Measurements from ENCODE around the gene AGAP1.

Gene AGAP1

GRCh38 chr2:235747001-235747785 is 253.3 kb downstream of the AGAP1 start:
- TF ChIP-seq CTCF (IDR thresholded peaks at IDR 0.05; ENCODE audit: control insufficient read depth, extremely low read depth, insufficient read depth), result no peak
- no peak overlapping the region for H3K4me3 ChIP-seq (ENCODE audit: low read depth, low read length)
- no peak for DNase-seq (ENCODE audit: low read depth)

GRCh38 chr2:235747786-235748091 is 253.9 kb downstream of the AGAP1 start:
- no peak overlapping the region for H3K4me3 ChIP-seq (ENCODE audit: low read depth, low read length)
- no peak for TF ChIP-seq CTCF (IDR thresholded peaks at IDR 0.05; ENCODE audit: control insufficient read depth, extremely low read depth, insufficient read depth)
- DNase-seq (ENCODE audit: low read depth), result peak; percentile 68

GRCh38 chr2:235749121-235749770 is 255.4 kb downstream of the AGAP1 start:
- TF ChIP-seq CTCF (IDR thresholded peaks at IDR 0.05; ENCODE audit: control insufficient read depth, extremely low read depth, insufficient read depth), result no peak
- no peak overlapping the region for H3K4me3 ChIP-seq (ENCODE audit: low read depth, low read length)
- DNase-seq (ENCODE audit: low read depth), result no peak

DNA sequence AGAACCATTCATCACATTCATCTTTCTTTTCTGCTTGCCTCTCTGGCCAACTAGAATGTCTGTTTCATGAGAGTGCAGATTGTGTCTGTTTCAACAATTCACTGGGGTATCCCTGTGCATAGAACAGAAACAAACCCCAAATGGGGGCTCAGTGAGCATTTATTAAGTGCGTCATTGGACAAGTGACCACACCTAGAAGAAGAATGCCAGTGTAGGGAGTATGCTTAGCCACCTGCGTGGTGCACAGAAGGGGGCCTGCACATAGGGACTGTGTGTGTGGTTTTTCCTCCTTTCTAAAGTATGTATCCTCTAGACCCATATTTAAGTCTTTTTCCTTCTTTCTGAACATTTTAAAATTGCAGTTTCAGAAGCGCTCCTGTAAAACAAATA is 255.9 kb downstream of the AGAP1 start:
- no peak for DNase-seq (ENCODE audit: low read depth)
- no peak for TF ChIP-seq CTCF (IDR thresholded peaks at IDR 0.05; ENCODE audit: control insufficient read depth, extremely low read depth, insufficient read depth)
- H3K4me3 ChIP-seq (ENCODE audit: low read depth, low read length), result no peak overlapping the region

DNA sequence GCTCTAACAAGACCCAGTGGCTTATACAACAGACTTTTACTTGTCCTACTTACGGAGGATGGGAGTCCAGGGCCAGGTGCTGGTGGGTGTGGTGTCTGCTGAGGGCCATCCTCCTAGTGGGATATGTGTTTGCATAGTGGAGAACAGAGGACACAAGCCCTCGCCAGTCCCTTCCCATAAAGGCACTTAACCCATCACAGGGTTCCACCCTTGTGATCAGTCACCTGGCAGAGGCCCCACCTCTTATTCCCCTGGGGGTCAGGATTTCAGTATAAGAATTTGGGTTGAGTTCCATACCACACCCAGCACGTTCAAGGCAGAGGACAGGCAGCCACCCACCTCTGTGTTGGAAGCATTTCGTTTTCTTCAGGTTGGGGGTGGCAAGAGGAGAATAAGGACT is 259.0 kb downstream of the AGAP1 start:
- H3K4me3 ChIP-seq (ENCODE audit: low read depth, low read length), result no peak overlapping the region
- TF ChIP-seq CTCF (IDR thresholded peaks at IDR 0.05; ENCODE audit: control insufficient read depth, extremely low read depth, insufficient read depth), result no peak
- DNase-seq (ENCODE audit: low read depth), result no peak

DNA sequence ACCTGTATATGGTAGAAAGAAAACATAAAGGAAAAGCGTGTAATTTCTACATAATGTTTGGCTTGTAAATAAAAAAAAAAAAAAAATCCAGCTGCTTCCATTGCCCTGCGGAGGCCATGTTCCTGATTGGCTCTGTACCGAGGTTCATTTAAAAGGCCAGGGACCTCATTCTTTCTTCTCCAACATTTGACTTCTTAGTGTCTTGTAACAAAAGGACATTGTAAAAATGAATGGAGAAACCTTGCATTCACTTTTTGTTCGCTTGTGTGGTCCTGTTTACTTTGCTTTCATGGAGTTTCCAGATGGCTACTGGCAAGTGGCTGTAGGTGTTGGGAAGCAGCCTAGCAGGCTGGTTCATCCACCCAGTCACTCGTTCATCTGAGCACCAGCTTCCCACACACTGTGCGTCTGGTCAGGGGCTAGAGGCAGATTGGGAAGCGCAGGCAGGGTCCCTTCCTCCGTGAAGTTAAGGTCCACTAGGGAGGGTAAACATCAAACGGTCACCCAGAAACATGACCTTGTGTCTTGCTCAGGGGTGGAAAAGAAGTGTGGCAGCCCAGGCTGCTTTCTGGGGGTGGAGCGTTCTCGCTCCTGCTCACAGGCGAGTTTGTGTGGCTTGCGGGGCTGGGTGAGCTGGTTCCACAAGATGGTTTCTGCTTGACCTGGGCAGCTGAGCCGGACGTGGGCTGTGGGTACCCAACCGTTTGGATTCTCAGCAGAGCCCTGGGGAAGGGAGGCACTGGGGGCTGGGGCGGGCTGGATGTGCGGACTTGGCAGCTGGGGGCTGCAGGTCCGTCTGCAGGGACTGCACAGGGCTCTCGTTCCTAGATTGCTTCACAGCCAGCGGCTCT is 260.7 kb downstream of the AGAP1 start:
- TF ChIP-seq CTCF (IDR thresholded peaks at IDR 0.05; ENCODE audit: control insufficient read depth, extremely low read depth, insufficient read depth), result no peak
- no peak for DNase-seq (ENCODE audit: low read depth)
- no peak overlapping the region; the same call in 1 of the 2 replicates for H3K4me3 ChIP-seq (ENCODE audit: low read depth, low read length)
